GM18508 (cell line): ENCODE measurements around the gene CAP1.
"Not testable (repeated sequence)": the region's sequence is repeated elsewhere in the genome, so short reads cannot be mapped to it uniquely, and the experiment has no call there.

Source experiments
- ATAC-seq: cut with Tn5 transposase; IDR thresholded peaks from one replicate; pipeline ENCODE4 v1.9.1; 2021; ENCODE audit warnings: moderate number of reproducible peaks; ENCODE audit not compliant: insufficient read depth, unreplicated experiment

CAP1 gene, protein sequence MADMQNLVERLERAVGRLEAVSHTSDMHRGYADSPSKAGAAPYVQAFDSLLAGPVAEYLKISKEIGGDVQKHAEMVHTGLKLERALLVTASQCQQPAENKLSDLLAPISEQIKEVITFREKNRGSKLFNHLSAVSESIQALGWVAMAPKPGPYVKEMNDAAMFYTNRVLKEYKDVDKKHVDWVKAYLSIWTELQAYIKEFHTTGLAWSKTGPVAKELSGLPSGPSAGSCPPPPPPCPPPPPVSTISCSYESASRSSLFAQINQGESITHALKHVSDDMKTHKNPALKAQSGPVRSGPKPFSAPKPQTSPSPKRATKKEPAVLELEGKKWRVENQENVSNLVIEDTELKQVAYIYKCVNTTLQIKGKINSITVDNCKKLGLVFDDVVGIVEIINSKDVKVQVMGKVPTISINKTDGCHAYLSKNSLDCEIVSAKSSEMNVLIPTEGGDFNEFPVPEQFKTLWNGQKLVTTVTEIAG

GRCh38 chr1:40040511-40041465 lies at the start of gene CAP1:
Gene CAP1, plus strand, starts transcription at chr1:40040729. Its CDS starts 18,618 bp downstream, at chr1:40059347.
- ATAC-seq = peak; percentile 40

DNA sequence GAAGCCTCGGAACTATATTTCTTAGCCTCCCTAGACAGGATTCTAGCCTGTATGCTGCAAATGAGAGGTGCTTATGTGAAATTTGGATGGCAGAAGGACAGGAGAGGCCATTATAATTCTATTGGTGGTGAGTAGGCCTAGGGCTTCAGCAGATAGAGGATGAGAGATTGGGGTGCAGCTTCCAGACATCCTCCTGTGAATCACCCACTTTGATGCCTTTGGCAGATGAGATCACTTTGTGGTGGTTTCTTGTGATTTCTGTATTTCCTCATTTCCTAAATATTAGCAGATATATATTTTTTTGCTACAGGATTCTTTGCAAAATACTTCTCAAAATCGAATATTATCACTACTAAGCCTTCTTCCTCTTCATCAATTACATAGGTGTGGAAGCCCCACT lies 48.3 kb upstream of the CAP1 start:
- no peak for ATAC-seq

GRCh38 chr1:39992888-39993287 lies 47.6 kb upstream of the CAP1 start:
- no peak for ATAC-seq

DNA sequence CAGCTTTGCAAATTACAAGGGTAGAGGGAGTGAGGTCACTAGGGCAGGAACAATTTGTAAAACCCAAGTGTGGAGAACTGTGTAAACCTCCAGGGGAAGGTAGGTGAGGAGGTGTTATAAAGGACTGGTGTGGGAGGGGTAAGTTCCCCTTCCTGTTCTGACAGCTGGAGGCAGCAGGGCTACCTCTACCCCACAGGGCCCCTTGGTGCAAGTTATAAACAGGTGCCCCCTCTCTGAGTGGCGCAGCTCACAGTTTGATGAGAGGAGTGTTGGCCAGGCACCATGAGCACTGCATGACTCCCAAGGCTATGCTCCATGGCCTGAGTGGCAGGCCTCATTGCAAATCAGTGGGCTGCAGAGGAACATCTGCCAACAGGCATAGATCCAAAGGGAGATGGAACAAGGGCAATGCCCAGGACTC lies 44.5 kb upstream of the CAP1 start:
- ATAC-seq = no peak

DNA sequence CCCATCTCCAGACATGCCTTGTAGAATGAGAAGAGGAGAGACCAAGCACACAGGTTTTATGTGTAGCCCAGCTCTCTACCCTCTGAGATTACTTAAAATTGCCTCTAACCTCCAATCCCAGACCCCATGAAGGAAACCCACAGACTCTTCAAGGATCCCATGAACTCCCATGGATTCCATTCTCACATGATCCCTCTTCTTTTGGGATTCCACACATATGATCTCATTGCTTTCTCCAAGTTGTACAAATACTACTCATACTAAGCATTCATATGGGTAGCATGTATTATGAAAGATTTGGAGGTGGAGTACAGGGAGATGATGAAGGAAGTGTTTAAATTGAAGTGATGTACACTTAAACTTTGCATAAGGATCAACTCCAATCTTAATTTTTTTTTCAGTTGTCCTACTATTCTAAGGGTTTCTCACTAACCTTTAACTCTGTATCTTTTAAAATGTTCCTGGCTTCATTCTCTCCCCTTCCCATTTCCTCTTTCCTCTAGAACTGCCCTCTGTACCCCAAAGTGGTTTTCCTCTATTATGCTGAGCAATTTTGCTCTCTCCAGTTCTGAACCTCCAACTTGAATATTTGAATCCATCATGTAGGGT lies 44.0 kb upstream of the CAP1 start:
- no peak for ATAC-seq

- no peak for ATAC-seq
Measured at GRCh38 chr1:40001456-40001855, 39.1 kb upstream of the CAP1 start.

- ATAC-seq = no peak
Measured at GRCh38 chr1:40003156-40004093, 37.1 kb upstream of the CAP1 start.

DNA sequence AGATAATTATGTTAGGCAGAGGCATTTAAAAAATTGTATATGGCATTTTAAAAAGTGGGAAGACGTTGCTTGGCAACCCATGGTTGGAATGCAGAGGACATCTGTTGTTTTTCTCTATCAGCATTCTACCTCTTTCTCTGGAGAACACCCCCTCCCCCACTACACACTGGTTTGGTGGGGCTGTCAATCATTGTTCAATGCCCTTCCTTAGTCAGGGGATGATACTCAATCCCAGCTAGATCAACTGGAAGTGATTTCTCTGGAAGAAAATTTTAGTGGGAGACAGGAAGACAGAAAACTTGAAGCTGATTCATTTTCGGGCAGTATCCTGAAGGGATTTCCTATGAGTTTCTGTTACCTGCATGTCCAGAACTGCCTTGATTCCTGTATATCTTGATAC lies 35.7 kb upstream of the CAP1 start:
- ATAC-seq = no peak

DNA sequence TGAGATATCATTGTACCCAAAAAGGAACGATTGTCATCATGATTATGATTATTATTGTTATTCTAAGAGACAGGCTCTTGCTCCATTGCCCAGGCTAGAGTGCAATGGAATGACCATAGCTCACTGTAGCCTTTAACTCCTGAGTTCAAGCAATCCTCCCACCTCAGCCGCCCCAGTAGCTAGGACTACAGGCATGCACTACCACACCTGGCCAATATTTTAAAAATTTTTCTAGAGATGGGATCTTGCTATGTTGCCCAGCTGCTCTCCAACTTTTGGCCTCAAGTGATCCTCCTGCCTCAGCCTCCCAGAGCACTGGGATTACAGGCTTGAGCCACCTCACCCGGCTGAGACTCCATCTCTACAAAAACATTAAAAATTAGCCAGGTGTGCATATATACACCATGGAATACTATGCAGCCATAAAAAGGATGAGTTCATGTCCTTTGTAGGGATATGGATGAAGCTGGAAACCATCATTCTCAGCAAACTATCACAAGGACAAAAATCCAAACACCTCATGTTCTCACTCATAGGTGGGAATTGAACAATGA lies 33.0 kb upstream of the CAP1 start:
- ATAC-seq = not testable (repeated sequence)

- ATAC-seq = no peak
Measured at GRCh38 chr1:40011198-40011597, 29.3 kb upstream of the CAP1 start.

GRCh38 chr1:40014253-40014706 lies 26.2 kb upstream of the CAP1 start:
- ATAC-seq = no peak

DNA sequence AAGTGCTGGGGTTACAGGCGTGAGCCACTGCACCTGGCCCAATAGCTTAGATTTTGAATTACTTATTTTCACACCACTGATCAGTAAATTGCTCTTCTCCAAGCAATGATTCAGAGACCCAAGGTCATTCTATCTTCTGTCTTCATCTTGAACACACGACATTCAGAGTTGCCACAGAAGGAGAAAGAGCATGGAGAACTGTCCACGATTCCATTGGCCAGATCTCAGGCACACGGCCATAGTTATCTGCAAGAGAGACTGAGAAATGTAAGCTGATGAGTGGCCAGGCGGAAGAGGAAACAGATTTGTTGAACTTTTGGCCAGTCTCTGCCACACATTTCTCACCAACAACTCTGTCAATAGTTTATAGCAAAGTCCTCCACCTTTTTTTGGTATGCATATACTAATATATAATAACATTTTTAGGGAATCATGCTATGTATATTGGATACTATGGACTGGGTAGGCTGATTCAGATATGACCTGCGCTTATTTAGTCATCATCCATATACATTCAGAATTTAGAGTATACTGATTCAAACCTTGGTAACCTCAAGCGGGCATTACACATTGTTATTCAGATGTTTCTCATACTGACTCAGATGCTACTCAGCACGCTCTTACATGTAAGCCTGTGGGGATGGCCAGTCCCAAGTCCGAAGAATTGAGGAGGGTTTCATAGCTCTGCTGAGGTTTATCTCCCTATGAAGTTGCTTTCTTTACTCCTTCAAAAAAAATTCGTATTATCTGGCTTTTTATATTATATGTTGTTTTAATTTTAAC lies 25.5 kb upstream of the CAP1 start:
- ATAC-seq = no peak

GRCh38 chr1:40017951-40018575 lies 22.5 kb upstream of the CAP1 start:
- ATAC-seq = no peak

DNA sequence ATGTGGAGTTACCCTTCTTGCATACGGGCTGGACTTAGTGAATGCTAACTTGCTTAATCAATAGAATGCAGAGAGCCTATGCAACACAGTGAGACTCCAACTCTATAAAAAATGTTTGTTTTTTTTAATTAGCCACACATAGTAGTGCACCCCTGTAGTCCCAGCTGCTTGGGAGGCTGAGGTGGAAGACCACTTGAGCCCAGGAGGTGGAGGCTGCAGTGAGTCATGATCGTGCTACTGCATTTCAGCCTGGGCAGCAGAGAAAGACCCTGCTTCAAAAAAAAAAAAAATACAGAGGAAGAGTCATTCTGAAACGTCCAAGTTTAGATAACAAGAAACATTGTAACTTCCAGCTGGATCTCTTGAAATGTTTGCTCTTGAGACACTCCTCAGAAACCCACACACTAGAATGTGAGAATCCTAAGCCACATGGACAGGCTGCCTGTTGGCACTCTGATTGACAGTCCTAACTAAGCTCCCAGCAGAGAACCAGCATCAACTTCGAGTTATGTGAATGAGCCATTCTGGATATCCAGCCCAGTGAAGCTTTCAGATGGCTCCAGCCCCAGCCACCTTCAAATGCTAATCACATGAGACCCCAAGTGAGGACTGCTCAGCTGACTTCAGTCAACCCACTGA lies 20.0 kb upstream of the CAP1 start:
- ATAC-seq = no peak

DNA sequence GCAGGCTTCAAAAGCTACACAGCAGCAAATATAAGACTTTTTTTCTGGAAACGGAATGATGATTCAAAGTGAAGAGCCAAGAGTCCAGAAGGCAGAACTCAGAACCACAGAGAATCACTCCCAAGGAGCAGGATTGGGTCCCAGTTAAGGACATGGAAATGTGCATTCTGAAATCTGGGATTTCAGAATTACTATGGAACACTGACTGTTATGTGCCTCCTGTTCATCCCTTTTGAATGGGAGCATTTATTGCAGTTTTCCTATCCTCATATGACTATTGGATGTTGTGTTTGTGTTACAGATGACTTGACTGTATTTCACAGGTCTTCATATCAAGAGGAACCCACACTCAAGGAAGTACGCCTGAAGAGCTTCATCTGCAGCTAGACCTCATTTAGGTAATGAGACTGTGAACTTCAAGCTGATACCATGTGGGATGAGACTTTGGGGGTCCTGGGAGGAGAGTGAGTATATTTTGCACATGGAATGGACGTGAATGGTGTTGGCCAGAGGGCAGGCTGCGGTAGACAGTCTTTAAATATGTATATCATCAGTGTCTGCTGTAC lies 17.1 kb upstream of the CAP1 start:
- ATAC-seq = no peak

GRCh38 chr1:40024671-40025070 lies 15.9 kb upstream of the CAP1 start:
- ATAC-seq = no peak

DNA sequence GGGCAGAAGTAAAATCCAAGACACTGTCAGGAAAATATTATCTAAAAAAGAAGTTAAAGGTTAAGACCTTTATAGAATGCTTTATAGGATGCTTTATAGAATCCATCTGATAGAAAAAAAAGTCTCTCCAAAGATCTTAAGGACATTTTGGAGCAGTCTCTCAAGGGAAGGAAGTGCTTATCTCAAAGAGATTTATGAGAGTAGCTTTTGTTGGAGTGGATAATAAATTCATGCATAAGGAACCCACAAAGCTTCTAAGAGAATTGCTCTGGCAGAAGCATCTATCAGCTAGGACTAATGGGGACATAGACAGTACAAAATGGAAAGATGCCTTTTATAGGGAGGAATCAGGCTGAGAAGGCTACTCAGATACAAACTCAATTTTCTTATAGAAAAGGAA lies 12.9 kb upstream of the CAP1 start:
- ATAC-seq = no peak
